ENCODE data around the gene CCDC106.

Gene CCDC106

GRCh38 chr19:55613396-55613795, 34.6 kb upstream of the CCDC106 start:
- Histone ChIP-seq H3K9ac (no peak overlapping the region), H2AFZ (no peak overlapping the region), H3K9me3 (ENCODE audit: control insufficient read depth, low read length) (no peaks in the 10 kb centered on the region), H3K27ac (no peak overlapping the region), H3K79me2 (peaks cover 28% of the 10 kb centered on the region), H3K36me3 (ENCODE audit: control insufficient read depth, insufficient read depth, low read length) (no peaks in the 10 kb centered on the region), H3K4me2 (ENCODE audit: low read length) (no peak overlapping the region), H3K27me3 (ENCODE audit: control insufficient read depth, insufficient read depth, low read length) (no peaks in the 10 kb centered on the region), H3K4me1 (peaks cover 16% of the 10 kb centered on the region), H3K4me3 (ENCODE audit: low read depth, low read length) (no peak overlapping the region)
- no peak for TF ChIP-seq CTCF (IDR thresholded peaks at IDR 0.05)

DNA sequence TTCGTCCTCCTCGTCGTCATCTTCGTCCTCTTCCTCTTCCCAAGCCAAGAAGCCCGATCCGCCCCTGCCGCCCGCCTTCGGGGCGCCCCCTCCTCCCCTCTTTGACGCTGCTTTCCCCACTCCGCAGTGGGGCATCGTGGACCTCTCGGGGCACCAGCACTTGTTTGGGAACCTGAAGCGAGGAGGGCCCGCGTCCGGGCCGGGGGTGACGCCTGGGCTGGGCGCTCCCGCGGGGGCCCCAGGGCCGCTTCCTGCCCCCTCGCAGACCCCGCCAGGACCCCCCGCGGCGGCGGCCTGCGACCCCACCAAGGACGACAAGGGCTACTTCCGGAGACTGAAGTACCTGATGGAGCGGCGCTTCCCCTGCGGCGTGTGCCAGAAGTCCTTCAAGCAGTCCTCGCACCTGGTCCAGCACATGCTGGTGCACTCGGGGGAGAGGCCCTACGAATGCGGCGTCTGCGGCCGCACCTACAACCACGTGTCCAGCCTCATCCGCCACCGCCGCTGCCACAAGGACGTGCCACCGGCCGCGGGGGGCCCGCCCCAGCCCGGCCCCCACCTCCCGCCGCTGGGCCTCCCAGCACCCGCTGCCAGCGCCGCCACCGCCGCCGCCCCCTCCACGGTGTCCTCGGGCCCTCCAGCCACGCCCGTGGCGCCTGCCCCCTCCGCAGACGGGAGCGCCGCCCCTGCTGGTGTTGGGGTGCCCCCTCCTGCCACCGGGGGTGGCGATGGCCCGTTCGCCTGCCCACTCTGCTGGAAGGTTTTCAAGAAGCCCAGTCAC, 33.9 kb upstream of the CCDC106 start:
- TF ChIP-seq CTCF (IDR thresholded peaks at IDR 0.05) = no peak
- Histone ChIP-seq H3K79me2 (peaks cover 21% of the 10 kb centered on the region), H3K4me1 (peaks cover 16% of the 10 kb centered on the region), H3K9ac (no peak overlapping the region), H3K27me3 (ENCODE audit: control insufficient read depth, insufficient read depth, low read length) (no peaks in the 10 kb centered on the region), H3K36me3 (ENCODE audit: control insufficient read depth, insufficient read depth, low read length) (no peaks in the 10 kb centered on the region), H2AFZ (no peak overlapping the region), H3K27ac (no peak overlapping the region), H3K9me3 (ENCODE audit: control insufficient read depth, low read length) (no peaks in the 10 kb centered on the region), H3K4me3 (ENCODE audit: low read depth, low read length) (no peak overlapping the region), H3K4me2 (ENCODE audit: low read length) (no peak overlapping the region)

- peaks cover 15% of the 10 kb centered on the region for H3K79me2 ChIP-seq
- H2AFZ ChIP-seq = no peak overlapping the region
- no peaks in the 10 kb centered on the region for H3K9me3 ChIP-seq (ENCODE audit: control insufficient read depth, low read length)
- no peak overlapping the region for H3K4me2 ChIP-seq (ENCODE audit: low read length)
- no peaks in the 10 kb centered on the region for H3K36me3 ChIP-seq (ENCODE audit: control insufficient read depth, insufficient read depth, low read length)
- H3K27ac ChIP-seq = no peak overlapping the region
- no peaks in the 10 kb centered on the region for H3K27me3 ChIP-seq (ENCODE audit: control insufficient read depth, insufficient read depth, low read length)
- H3K9ac ChIP-seq = no peak overlapping the region
- no peak for TF ChIP-seq CTCF (IDR thresholded peaks at IDR 0.05)
- H3K4me1 ChIP-seq = peaks cover 16% of the 10 kb centered on the region
- H3K4me3 ChIP-seq (ENCODE audit: low read depth, low read length) = no peak overlapping the region
These were observed 33.1 kb upstream of the CCDC106 start for GRCh38 chr19:55614711-55615542.

DNA sequence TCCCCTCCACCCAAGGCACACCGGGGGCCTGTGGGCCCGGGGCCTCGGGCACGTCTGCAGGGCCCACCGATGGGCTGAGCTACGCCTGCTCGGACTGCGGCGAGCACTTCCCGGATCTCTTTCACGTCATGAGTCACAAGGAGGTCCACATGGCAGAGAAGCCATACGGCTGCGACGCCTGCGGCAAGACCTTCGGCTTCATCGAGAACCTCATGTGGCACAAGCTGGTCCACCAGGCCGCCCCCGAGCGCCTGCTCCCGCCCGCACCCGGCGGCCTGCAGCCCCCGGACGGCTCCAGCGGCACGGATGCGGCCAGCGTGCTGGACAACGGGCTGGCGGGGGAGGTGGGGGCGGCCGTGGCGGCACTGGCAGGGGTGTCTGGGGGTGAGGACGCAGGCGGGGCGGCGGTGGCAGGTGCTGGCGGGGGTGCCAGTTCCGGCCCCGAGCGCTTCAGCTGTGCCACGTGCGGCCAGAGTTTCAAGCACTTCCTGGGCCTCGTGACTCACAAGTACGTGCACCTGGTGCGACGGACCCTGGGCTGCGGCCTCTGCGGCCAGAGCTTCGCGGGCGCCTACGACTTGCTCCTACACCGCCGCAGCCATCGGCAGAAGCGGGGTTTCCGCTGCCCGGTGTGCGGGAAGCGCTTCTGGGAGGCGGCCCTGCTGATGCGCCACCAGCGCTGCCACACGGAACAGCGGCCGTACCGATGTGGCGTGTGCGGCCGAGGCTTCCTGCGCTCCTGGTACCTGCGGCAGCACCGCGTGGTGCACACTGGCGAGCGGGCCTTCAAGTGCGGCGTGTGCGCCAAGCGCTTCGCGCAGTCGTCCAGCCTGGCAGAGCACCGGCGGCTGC, 32.2 kb upstream of the CCDC106 start:
- no peak overlapping the region for H2AFZ ChIP-seq
- H3K4me2 ChIP-seq (ENCODE audit: low read length) = no peak overlapping the region
- H3K4me3 ChIP-seq (ENCODE audit: low read depth, low read length) = no peak overlapping the region
- no peak overlapping the region for H3K9ac ChIP-seq
- peaks cover 13% of the 10 kb centered on the region for H3K4me1 ChIP-seq
- H3K9me3 ChIP-seq (ENCODE audit: control insufficient read depth, low read length) = no peaks in the 10 kb centered on the region
- H3K27ac ChIP-seq = no peak overlapping the region
- H3K79me2 ChIP-seq = peaks cover 8% of the 10 kb centered on the region
- H3K36me3 ChIP-seq (ENCODE audit: control insufficient read depth, insufficient read depth, low read length) = no peaks in the 10 kb centered on the region
- TF ChIP-seq CTCF (IDR thresholded peaks at IDR 0.05) = no peak
- H3K27me3 ChIP-seq (ENCODE audit: control insufficient read depth, insufficient read depth, low read length) = no peaks in the 10 kb centered on the region
